HuH-7 (cell line): ENCODE data around the gene PSMG2.

Experiments
- DNase-seq: peaks from one replicate; pipeline ENCODE4 v3.0.0; 2011; ENCODE audit warnings: low spot score

Gene PSMG2

DNA sequence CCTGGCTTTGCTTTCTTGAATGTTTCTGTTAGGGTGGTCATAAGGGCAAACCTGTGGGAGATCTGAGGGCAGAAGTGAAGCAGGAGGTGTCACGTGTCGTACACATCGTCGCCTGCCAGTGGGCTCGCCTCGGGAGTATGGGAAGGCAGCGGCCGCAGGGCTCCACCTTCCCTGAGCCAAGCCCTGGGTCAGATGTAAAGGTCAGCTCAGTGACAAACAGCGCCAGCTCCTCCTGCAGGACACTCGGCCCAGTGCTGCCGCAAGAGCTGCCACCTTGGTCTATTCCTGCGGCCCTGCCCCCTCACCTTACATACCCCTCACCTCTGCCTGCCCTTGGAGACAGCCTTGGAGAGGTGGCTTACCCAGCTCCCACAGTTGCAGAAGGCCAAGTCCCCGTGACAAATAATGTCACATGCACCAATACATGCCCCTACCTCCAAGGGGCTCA, 64.2 kb downstream of the PSMG2 start:
- peak; percentile 90 for DNase-seq

DNA sequence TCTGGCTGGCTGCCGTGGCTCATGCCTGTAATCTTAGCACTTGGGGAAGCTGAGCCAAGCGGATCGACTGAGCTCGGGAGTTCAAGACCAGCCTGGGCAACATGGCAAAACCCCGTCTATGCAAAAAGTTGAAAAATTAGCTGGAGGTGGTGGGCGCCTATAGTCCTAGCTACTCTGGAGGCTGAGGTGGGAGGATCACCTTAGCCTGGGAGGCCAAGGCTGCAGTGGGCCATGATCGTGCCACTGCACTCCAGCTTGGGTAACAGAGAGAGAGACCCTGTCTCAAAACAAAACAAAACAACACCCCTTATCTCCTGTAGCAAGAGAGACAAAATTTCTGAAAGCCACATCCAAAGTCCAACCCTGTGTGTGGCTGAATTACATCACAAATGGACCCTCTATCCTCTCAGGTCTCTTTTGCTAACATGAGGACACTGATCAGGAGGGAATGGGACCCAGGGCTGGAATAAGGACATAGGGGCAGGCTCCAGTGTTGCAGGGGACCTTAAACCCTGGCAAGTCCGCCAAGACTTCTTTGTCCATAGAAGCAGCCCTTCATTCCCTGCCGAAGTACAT, 64.8 kb downstream of the PSMG2 start:
- no peak for DNase-seq

DNA sequence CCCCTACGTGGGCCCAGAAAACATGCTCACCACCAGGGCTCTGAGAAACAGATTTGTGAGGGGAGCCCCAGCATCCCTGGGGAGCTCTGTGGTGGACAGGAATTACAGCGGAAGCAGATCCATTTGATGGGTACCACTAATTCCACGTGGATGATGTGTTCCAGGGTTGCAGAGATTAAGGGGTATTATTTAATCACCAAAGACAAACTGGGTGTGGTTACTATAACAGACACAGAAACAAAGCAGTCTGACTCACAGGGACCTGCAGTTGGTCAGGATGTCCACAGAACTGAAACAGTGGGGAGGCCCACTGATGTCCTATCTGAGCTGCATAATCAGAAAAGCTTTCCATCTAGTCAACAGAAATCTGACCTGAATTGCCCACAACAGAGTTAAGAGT, 65.8 kb downstream of the PSMG2 start:
- no peak for DNase-seq

DNA sequence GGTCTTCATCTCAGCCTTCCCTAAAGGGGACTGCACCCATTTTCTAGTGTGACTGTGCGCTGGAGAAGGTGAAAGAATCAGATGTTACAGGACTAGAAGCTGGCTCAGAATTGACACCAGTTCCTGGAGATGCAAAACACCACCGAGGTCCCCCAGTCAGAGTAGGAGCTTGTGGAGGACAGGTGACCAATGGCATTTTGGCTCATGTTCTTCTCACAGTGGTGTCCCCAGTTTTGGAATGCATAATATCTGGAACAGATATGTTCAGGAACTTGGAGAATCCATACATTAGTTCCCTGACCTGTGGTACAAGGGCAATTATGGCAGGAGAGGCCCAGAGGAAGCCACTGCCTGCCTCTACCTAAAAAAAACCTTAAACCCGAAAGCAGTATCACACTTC, 66.3 kb downstream of the PSMG2 start:
- DNase-seq, result no peak

DNA sequence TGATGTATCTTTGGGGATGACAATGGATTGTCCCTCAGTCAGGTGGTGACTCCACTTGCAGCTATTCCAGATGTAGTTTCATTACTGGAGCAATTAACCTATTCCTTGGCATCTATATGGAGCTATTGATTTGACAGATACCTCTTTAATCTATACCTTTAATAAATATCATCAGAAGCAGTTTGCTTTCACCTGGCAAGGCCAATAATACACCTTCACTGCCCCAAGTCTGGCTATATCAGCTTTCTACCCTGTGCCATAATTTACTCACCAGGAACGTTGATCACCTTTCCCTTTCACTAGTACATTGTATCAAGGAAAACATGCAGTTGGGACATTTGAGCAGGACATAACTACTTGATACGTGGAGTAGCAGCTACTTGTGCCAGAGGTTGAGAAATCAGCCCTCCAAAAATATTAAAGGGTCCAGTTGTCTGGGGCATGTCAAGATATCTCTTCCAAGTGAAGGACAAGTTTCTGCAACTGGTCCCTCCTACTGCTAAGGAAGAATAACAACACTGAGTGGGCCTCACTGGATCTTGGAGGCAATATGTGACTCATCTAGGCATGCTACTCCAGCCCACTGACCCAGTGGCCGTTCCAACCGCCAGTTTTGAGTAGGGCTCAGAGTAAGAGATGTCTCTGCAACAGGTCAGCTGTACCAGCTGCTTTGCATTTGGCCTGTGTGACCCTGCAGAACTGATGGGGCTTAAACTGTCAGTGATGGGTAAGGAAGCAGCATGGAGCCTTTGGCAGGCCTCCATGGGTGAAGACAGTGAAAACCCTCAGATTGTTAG, 67.0 kb downstream of the PSMG2 start:
- DNase-seq, result no peak

DNA sequence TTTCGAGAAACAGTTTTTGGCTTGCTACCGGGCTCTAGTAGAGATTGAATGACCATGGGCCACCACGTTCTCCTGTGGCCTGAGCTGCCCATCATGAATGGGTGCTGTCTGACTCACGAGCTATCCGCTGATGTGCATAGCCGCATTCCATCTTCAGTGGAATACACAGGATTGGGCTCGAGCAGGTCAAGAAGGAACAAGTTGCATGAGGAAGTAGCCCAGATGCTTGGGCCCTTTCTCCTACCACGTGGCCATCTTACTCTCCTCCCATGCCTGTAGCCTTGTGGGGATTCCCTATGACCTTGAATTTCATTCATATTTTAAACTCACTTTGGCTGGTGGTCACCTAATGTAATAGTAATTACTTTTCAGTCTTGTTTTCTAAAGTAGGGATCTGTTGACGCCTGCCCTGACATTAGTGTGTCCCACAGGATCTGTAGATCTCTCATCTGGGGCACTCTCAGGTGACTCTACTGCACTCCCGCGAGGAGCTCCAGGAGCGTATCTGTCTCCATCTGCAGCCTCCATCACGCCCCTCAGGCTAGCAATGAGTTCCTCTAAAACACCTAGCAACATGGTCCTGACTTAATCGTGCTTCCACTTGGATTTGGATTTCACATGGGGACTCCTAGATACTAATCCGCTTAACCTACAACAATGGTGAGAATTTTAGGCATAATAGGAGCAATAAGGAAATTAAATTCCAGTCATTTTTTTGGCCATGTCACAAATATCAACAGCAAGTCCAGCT, 67.8 kb downstream of the PSMG2 start:
- DNase-seq, result no peak

DNA sequence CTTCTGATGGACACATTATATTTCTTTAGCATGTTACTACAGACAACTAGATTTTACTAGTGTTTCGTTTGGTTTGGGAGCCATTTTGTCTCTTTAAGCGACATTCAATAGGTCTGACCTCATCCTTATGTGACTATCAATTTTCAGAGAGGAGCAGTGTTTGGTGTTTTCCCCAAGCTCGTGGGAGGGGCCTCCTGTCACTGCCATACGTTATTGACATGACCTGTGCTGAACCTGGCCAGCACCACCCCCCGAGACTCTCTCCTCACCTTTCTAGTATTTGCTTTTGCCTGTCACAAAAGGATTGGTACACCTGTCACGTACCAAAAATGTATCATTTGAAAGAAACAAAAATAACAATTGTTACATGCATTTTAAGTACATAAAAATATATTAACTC, 69.3 kb downstream of the PSMG2 start:
- DNase-seq, result no peak

DNA sequence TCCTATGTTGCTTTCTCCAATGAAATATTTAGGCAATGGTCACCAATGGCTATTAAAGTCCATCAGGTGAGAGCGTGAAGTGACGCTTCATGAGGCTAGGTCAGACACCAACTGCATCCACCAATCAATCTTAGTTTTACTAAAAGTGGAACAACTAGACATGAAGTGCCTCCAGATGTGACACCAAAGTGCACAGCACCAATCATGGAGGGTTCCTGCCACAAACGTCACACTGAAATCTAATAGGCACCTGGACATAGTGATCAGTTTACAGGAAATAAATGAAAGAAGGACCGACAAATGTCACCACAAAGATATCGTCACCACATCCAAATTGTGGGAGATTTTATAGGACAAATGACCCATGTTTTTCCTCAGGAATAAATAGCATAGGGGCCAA, 70.5 kb downstream of the PSMG2 start:
- DNase-seq, result no peak

DNA sequence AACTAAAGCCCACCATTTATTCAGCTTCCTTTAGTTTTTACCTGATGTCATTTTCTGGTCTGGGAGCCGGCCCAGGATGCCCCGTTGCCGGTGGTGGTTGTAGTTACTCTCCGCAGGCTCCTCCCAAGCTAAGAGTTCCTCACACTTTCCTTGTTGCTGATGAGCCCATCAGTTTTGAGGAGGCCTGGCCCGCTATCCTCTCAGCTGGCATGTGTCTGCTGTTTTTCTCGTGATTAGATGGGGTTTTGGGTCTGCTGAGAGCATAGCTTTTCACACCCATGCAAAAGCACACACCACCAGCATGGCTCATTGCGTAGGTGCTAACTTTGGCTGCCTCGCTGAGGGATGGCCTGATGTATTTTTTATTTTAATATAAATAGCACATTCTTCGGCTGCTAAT, 72.1 kb downstream of the PSMG2 start:
- no peak for DNase-seq
